Measurements from ENCODE around the gene AREL1.

The AREL1 gene

DNA sequence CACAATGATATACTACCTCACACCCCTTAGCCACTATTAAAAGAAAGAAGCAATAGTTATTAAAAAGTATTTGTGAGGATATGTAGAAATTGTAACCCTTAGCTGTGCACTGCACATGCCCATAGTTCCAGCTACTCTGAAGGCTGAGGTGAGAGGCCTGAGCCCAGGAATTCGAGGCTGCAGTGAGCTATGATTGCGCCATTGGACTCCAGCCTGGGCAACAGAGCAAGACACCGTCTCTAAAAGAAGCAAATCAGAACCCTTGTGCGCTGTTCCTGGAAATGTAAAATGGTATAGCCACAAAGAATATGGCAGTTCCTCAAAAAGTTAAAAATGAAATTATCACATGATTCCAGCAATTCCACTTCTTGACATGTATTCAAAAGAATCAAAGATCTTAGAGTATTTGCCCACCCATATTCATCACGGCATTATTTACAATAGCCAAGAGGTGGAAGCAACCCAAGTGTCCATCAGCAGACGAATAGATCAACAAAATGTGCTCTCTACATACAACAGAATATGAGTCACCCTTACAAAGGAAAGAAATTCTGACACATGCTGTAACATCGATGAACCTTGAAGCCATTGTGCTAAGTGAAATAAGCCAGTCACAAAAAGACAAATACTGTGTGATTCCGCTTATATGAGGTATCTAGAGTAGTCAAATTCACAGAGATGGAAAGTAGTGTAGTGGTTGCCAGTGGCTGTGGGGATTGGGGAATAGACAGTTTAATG is 26.6 kb upstream of the AREL1 start:
- H3K36me3 ChIP-seq (ENCODE audit: control insufficient read depth, low read length) = peaks cover 14% of the 10 kb centered on the region
- no peaks in the 10 kb centered on the region for H3K4me1 ChIP-seq (ENCODE audit: control insufficient read depth, low read length)
- TF ChIP-seq, protein P1, sequence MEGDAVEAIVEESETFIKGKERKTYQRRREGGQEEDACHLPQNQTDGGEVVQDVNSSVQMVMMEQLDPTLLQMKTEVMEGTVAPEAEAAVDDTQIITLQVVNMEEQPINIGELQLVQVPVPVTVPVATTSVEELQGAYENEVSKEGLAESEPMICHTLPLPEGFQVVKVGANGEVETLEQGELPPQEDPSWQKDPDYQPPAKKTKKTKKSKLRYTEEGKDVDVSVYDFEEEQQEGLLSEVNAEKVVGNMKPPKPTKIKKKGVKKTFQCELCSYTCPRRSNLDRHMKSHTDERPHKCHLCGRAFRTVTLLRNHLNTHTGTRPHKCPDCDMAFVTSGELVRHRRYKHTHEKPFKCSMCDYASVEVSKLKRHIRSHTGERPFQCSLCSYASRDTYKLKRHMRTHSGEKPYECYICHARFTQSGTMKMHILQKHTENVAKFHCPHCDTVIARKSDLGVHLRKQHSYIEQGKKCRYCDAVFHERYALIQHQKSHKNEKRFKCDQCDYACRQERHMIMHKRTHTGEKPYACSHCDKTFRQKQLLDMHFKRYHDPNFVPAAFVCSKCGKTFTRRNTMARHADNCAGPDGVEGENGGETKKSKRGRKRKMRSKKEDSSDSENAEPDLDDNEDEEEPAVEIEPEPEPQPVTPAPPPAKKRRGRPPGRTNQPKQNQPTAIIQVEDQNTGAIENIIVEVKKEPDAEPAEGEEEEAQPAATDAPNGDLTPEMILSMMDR (IDR thresholded peaks at IDR 0.05; ENCODE audit: low read depth, low read length, poor library complexity, severe bottlenecking) = no peak
- no peak for TF ChIP-seq EZH2phosphoT487 (IDR thresholded peaks at IDR 0.05; ENCODE audit: borderline replicate concordance, low read length)
- H3K9me2 ChIP-seq (replicated peaks; ENCODE audit: control insufficient read depth, low read length) = no peaks in the 10 kb centered on the region
- H3K4me2 ChIP-seq (ENCODE audit: low read length) = no peak overlapping the region
- no peak overlapping the region for H3K4me3 ChIP-seq (ENCODE audit: low read length)
- H3K9me3 ChIP-seq (ENCODE audit: control insufficient read depth, insufficient read depth, low read length) = no peaks in the 10 kb centered on the region
- no peaks in the 10 kb centered on the region for H3F3A ChIP-seq (ENCODE audit: control insufficient read depth, insufficient read depth)
- no peaks in the 10 kb centered on the region for H3K27me3 ChIP-seq (ENCODE audit: control insufficient read depth, low read length)
- H3K79me2 ChIP-seq (ENCODE audit: control insufficient read depth, low read length) = no peaks in the 10 kb centered on the region
- no peaks in the 10 kb centered on the region for H4K20me1 ChIP-seq (ENCODE audit: control insufficient read depth, insufficient read depth, low read depth, low read length)
- H3K27ac ChIP-seq (ENCODE audit: low read depth, low read length) = no peak overlapping the region

DNA sequence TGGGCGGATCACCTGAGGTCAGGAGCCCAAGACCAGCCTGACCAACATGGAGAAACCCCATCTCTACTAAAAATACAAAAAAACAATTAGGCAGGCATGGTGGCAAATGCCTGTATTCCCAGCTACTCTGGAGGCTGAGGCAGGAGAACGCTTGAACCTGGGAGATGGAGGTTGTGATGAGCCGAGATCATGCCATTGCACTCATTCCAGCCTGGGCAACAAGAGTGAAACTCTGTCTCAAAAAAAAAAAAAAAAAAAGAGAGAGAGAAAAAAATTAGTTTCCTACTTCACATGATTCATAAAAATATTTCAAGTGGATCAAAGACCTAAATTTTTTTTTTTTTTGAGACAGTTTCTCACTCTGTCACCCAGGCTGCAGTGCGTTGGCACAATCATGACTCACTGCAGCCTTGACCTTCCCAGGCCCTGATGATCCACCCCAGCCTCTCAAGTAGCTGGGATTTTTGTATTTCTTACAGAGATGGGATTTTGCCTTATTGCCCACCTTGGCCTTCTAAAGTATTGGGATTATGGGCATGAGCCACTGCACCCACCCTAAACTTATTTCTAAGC is 25.0 kb upstream of the AREL1 start:
- Histone ChIP-seq H4K20me1 (ENCODE audit: control insufficient read depth, insufficient read depth, low read depth, low read length) (no peaks in the 10 kb centered on the region), H3K9me2 (replicated peaks; ENCODE audit: control insufficient read depth, low read length) (no peaks in the 10 kb centered on the region), H3K4me1 (ENCODE audit: control insufficient read depth, low read length) (no peaks in the 10 kb centered on the region), H3K36me3 (ENCODE audit: control insufficient read depth, low read length) (peaks cover 29% of the 10 kb centered on the region), H3K9me3 (ENCODE audit: control insufficient read depth, insufficient read depth, low read length) (no peaks in the 10 kb centered on the region), H3K4me2 (ENCODE audit: low read length) (no peak overlapping the region), H3F3A (ENCODE audit: control insufficient read depth, insufficient read depth) (no peaks in the 10 kb centered on the region; the same call in 1 of the 2 replicates), H3K79me2 (ENCODE audit: control insufficient read depth, low read length) (no peaks in the 10 kb centered on the region), H3K27ac (ENCODE audit: low read depth, low read length) (no peak overlapping the region), H3K27me3 (ENCODE audit: control insufficient read depth, low read length) (no peaks in the 10 kb centered on the region), H3K4me3 (ENCODE audit: low read length) (no peak overlapping the region)
- TF ChIP-seq, protein P1 (IDR thresholded peaks at IDR 0.05; ENCODE audit: low read depth, low read length, poor library complexity, severe bottlenecking) = no peak
- no peak for TF ChIP-seq EZH2phosphoT487 (IDR thresholded peaks at IDR 0.05; ENCODE audit: borderline replicate concordance, low read length)

DNA sequence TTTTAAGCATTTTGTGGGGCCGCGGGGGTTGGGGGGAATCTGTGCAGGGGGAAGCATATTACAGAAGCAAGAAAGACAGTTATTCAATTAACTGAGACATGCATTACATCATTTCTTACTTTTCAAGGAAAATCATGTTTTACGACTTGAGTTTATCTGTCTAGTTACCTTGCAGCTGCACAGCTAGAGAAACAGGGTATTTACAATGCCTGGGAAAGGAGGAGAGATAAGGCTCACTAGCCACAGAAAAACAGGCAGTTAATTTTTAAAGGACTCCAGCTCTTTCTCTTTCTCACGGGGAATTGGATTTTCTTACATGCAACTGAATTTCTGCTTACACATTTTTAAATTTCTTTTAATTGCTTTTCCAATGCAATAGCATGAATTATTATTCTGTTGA is 22.2 kb upstream of the AREL1 start:
- no peaks in the 10 kb centered on the region for H3K9me3 ChIP-seq (ENCODE audit: control insufficient read depth, insufficient read depth, low read length)
- no peaks in the 10 kb centered on the region for H3K27me3 ChIP-seq (ENCODE audit: control insufficient read depth, low read length)
- TF ChIP-seq EZH2phosphoT487 (IDR thresholded peaks at IDR 0.05; ENCODE audit: borderline replicate concordance, low read length) = no peak
- TF ChIP-seq, protein P1 (IDR thresholded peaks at IDR 0.05; ENCODE audit: low read depth, low read length, poor library complexity, severe bottlenecking) = no peak
- no peak overlapping the region for H3K4me3 ChIP-seq (ENCODE audit: low read length)
- no peaks in the 10 kb centered on the region for H4K20me1 ChIP-seq (ENCODE audit: control insufficient read depth, insufficient read depth, low read depth, low read length)
- H3K27ac ChIP-seq (ENCODE audit: low read depth, low read length) = no peak overlapping the region
- H3K4me1 ChIP-seq (ENCODE audit: control insufficient read depth, low read length) = no peaks in the 10 kb centered on the region
- peaks cover 40% of the 10 kb centered on the region for H3K36me3 ChIP-seq (ENCODE audit: control insufficient read depth, low read length)
- H3K9me2 ChIP-seq (replicated peaks; ENCODE audit: control insufficient read depth, low read length) = no peaks in the 10 kb centered on the region
- H3K4me2 ChIP-seq (ENCODE audit: low read length) = no peak overlapping the region
- no peaks in the 10 kb centered on the region; the same call in 1 of the 2 replicates for H3F3A ChIP-seq (ENCODE audit: control insufficient read depth, insufficient read depth)
- no peaks in the 10 kb centered on the region for H3K79me2 ChIP-seq (ENCODE audit: control insufficient read depth, low read length)
